G401.6 (cell line): Measurements from ENCODE around the gene MRPL28.
"Not testable (repeated sequence)": the region's sequence is repeated elsewhere in the genome, so short reads cannot be mapped to it uniquely, and the experiment has no call there.

Source experiments
- FAIRE-seq: peaks from 2 replicates; lab custom pipeline; 2012; peaks lifted over from hg19 to GRCh38; lab: Jason Lieb, UNC

The MRPL28 gene

DNA sequence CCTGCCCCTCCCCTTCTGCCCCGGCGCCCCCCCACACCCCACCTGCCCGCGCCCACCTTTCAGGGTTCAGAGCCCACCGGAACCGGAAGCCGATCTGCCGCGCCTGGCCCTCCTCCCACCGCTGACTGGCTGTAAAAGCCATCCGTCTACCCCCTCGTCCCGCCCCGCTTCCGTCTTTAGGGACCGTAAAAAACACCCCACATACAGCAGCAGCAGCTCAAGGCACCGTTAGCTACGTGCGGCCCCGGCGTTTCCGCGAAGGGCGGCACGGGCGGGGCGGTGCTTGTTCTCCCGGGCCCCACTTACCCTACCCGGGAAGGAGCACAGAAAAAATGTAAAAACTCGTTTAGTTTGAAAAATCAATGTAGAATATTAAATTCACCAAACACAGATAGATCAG is at the start of gene MRPL28:
TSS of gene MRPL28 (minus strand) at position 96 of the 400 bp plus-strand sequence. CDS start 320 bp downstream, outside the sequence.
- peak; percentile 97 for FAIRE-seq

DNA sequence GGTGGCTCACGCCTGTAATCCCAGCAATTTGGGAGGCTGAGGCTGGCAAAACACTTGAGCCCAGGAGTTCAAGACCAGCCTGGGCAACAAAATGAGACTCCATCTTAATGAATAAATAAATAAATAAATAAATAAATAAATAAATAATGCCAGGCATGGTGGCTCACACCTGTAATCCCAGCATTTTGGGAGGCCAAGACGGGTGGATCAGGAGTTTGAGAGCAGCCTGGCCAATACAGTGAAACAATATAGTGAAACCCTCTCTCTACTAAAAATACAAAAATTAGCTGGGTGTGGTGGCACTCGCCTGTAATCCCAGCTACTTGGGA is 44.8 kb upstream of the MRPL28 start:
- not testable (repeated sequence) for FAIRE-seq

DNA sequence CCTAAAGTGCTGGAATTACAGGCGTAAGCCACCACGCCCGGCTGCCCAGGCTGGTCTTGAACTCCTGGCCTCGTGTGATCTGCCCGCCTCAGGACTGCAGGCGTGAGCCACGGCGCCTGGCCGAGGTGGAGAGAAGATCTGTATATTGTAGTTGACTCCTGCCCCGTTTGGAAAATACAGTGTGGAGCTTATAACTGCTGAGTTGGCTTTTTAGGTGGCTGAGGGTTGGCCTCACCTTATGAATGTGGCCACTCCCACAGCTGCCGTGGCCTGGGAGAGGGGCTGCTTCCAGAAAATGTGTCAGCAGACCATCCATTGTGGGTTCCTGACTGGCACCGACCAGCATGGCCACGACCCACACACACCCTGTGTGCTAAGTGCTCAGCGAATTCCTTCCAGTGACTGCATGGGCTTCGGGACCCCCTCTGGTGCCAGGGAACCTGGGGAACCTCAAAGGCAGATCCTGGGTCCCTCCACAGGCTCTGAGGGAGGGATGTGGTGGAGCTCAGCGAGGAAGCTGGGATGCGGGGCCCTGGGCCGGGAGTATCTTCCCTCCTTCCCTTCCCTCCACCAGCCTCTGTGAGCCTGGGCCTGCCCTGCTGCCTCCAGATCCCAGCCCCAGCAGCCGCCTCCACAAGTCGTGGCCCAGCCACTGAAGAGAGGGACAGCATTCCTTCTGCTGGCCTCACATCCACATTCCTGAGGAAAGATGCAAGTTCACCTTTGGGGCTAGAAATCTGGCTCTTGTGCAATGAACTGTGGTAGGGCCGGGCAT is 44.2 kb upstream of the MRPL28 start:
- no peak for FAIRE-seq

DNA sequence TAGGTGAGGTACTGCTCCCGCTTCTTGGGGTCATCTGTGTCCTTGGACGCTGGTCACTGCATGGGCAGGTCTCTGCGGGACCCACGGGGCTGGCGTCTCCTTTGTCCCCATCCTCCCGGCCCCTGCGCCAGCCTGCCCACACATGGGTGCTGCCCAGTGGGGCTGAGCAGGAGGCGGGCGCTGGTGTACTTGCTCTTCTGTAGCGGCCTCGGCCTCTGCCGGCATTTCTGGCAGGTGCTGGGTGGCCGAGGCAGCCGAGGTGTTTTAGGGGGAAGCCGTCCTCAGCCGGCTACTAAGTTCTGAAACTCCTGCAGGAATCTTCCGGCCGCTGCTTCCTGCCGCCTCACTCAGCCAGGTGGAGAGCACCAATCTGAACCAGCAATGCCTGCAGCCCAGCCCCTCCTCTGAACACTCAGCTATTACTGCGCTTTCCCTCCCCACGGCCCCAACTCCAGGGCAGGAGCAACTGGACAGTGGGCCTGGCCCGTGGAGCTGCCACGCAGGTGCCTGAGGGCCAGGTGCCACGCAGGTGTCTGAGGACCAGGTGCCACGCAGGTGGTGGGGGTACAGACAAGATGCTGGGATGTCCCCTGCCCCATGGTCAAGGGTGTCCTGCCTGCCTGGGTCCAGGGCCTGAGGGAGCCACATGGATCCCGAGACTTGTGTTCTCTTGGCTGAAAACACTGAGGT is 41.4 kb upstream of the MRPL28 start:
- no peak for FAIRE-seq

DNA sequence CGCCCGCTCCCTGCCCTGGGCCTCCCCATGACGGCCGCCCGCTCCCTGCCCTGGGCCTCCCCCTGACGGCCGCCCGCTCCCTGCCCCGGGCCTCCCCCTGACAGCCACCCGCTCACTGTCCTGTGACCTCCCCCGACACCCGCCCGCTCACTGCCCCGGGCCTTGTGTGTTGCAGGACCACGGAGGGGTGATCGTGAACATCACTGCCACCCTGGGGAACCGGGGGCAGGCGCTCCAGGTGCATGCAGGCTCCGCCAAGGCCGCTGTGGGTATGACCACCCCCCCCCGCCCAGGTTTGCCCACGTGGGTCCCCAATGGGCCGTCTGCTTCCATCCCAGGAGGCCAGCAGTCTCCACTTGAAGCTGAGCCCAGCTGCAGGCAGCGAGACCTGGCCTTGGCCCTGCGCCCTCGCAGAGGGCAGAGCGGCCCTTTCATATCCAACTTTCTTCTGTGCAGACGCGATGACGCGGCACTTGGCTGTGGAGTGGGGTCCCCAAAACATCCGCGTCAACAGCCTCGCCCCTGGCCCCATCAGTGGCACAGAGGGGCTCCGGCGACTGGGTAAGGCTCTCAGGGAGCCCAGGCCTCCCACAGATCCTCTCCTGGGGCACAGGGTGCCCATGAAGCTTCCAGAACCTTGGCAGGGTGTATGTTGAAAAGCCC is 40.3 kb upstream of the MRPL28 start:
- no peak for FAIRE-seq

DNA sequence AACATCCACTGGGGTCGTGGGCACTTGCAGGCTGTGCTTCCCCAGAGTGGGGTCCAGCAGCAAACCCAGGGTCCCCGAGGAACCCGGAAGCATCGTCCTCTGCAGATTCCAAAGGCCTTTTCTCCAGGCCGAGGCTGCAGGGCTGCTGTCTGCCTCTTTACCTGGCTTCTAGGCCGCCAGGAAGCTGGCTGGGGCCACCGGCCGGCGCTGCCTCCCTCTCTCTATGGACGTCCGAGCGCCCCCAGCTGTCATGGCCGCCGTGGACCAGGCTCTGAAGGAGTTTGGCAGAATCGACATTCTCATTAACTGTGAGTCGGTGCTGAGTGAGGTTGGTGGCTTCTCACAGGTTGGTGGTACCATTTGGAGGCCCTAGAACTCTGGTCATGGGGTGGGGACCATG is 36.9 kb upstream of the MRPL28 start:
- FAIRE-seq = no peak

DNA sequence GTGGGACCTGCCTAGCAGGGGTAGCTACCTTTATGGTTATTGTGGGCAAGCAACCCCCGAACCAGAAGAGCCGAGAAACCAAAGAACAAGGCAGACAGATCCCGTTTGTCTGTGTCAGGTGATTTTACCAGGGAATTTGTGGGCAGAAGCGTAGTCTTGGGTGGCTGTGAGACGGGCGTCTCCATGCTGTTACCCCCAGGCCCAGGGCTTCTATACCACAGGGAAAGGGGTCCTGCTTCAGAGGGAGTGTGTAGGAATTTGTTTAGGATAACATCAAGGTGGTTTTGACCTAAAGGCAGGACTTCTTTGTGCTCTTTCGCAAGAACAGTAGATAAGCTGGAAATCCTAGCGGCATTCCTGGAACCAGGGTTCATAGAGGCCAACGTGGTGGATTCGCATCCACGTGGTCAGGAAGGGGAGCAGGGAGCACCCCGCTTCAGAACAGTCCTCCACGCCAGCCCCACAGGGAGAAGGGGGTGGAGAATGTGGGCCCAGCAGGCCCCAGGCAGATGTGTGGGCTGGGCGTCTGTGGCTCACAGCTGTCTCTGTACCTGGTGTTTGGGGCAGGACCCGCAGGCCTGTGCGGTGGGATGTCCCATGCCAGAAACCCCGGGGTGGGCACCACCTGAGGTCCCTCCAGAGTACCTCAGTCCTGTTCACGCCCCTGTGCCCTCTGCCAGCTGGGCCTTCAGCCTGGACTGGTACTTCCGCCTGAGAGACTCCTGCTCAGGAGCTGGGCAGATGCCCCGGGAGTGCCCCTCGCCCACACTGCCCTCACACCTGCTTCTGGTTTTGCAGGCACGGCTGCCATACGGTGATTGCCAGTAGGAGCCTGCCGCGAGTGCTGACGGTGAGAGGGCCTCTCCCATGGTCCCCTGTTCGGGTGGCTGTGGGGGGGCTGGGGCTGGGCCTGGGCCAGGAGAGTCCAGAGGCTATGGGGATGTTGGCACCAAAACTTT is 35.5 kb upstream of the MRPL28 start:
- FAIRE-seq = no peak

DNA sequence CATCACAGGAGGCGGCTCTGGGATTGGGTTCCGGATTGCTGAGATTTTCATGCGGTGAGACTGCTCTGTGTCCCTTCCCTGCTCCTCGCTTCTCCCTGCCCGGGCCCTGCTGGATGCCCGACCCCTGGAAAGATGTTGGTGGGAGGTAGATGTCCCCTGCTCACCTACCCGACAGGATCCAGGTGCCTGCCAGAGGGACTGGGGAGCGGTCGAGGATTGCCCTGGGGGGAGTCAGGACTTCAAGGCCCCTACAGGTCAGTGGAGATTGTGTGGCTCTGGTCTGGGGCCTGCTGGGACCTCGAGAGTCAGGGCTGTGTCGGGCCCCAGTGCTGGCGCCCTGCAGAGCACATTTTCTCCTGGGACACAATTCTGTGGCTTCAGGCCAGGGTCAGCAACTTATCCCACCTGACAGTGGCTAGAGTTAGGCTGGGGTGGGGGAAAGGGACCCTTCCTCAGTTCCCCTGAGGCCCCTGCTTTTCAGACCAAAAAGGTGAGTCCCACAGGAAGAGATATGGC is 34.7 kb upstream of the MRPL28 start:
- FAIRE-seq = no peak

DNA sequence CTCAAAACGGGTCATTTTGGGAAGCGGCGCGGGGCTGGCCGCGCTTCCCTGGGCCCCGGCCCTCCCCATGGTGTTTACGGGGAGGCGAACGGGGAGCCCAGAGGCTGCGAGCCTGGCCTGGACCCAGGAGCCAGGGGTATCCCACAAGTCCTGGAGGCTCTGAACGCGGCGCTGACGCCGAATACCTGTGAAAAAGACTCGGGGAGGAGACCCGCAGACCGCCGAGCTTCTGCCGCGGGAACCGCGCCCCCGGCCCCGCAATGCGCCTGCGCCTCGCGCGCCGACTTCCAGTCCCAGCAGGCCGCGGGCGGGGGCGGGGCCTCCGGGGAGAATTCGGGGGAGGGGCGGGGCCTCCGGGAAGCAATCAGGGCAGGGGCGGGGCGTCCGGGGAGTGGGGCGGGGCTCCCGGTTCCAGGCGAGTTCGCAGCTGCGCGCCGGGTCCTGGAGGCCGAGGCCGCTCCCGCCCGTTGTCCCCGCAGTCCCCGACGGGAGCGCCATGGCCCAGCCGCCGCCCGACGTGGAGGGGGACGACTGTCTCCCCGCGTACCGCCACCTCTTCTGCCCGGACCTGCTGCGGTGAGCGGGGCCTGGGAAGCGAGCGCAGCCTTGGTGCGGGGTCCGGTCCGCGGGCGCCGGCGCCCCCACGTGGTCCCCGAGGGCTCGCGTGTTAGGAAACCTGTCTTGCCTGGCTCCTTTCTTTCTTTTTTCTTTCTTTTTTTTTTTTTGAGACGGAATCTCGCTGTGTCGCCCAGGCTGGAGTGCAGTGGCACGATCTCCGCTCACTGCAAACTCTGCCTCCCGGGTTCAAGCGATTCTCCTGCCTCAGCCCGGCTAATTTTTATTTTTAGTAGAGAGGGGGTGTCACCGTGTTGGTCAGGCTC is 31.4 kb upstream of the MRPL28 start, which contains the start of gene DECR2:
TSS of gene DECR2 (plus strand) at position 418 of the 881 bp plus-strand sequence. CDS start at position 497, 79 bp downstream.
- FAIRE-seq = no peak

DNA sequence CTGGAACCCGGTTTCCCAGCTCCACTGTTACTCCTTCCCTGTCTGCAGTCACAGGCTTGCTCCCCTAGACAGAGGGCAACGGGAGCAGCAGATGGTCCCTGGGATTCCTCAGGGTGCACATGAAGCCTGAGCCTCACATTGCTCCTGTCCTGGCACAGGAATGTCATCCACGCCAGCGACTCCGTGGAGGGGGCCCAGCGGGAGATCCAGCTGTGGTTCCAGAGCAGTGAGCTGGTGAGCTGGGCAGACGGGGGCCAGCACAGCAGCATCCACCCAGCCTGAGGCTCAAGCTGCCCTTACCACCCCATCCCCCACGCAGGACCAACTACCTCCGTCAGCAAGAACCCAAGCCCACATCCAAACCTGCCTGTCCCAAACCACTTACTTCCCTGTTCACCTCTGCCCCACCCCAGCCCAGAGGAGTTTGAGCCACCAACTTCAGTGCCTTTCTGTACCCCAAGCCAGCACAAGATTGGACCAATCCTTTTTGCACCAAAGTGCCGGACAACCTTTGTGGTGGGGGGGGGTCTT is 29.8 kb upstream of the MRPL28 start:
- no peak for FAIRE-seq

DNA sequence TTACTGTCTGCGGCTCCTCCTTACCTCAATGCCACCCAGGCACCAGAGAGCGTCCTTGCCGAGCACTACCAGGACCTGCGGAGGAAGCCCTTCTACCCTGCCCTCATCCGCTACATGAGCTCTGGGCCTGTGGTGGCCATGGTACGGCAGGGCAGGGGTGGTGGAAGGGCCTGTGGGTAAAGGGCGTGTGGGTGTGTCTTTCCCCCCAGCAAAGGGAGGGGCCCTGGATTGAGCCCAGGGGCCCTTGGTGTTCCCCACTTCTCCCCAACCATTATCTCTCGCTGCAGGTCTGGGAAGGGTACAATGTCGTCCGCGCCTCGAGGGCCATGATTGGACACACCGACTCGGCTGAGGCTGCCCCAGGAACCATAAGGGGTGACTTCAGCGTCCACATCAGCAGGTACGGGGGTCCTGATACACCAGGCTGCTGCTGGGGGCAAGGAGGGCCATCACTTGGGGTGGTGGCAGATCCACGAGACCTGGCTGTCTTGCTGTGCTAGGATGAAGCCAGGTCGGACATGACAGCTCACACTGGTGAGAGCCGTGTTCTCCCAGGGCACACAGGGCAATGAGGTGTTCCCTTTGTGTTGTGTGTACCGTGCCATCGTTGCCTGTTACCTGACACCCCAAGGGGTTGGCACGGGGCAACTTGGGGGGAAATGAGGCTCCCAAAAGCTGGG is 29.1 kb upstream of the MRPL28 start:
- no peak for FAIRE-seq

DNA sequence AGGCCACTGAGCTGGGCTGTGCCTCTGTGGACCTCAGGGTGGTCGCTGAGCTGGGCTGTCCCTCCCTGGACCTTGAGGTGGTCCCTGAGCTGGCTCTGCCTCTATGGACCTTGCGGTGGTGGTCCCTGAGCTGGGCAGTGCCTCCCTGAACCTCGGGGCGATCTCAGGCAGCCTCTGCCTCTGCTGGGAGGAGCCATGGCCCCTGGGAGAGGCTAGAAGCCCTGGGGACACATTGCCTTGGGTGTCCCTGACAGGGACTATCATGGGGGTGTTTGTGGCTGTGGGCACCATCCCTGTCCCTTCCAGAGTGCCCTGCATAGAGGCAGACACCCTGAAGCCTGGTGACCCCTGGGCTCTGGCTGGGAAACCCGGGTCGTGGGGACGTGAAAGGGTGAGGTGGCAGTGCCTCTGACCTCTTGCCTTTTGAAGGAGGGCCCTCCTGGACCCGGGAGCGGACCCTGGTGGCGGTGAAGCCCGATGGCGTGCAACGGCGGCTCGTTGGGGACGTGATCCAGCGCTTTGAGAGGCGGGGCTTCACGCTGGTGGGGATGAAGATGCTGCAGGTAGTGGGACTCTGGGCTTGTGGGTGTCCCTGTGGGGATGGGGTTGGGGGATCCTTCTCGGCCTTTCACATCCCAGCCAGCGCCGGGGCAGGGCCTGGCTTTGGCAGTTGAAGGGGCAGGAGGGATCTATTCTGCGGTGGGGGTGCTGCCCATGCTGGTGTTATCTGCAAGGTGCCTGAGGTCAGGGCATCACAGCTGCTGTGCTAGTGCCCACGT is 28.4 kb upstream of the MRPL28 start:
- FAIRE-seq = no peak

DNA sequence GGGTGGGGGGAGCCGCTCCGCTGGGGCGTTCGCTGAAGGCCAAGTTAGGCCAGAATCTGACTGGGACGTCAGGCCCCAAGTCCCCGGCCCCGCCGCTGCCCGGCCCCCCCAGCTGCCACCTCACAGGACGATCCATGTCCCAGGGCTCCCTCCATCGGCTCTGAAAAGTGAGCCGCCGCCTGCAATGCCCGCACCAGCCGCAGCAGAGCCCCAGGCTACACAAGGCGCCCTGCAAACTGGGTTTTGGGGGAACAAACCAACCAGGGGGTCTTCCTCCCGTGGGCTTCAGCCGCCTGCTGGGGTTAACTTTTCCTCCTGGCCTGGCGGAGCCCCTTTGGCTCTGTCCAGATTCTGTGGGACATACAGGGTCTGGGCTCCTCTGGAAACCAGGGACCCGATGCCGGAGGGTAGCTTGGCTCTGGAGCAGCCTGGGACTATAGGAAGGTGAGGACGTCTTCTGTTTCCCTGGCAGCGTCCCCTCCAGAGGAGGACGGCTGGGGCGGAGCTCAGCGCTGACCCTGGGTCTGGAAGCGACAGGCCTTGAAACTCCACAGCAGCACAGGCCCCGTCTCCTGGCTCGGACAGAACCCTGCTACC is 27.5 kb upstream of the MRPL28 start:
- FAIRE-seq = peak; percentile 33

DNA sequence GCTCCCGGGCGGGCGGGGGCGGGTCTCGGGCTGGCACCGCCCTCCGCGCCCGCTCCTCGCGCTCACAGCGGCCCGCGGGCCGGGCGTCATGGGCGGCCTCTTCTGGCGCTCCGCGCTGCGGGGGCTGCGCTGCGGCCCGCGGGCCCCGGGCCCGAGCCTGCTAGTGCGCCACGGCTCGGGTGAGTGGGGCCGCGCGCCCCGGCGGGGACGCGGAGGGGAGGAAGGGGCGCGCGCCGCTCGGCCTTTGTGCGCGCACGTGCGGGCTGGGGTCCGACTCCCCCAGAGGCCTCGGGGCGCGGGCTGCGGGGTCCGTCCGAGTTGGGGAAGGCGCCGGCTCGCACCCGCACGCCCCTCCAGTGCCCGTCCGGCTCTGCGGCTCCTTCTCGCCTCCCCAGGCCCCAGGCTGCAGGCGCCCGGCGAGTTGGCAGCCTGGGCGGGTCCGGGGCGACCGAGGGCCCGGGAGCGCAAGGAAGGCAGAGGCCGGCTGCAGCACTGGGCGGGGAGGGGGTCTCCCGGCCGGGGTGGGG is 26.9 kb upstream of the MRPL28 start, which contains the start of gene NME4:
TSS of gene NME4 (plus strand) at position 65 of the 527 bp plus-strand sequence. CDS start at position 89, 24 bp downstream.
- no peak for FAIRE-seq

DNA sequence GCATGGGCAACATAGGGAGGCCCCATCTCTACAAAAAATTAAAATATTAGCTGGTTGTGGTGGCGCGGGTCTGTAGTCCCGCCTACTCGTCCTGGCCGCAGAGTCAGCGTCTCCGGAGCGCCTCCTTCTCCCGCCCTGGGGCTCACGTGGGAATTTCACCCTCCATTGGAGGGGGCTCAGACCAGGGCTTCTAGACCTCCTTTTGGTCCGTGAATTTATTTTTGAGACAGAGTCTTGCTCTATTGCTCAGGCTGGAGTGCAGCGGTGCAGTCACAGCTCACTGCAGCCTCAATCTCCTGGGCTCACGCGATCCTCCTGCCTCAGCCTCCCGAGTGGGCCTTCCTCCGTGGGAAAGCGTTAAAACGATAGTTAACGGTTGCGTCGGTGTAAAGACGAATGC is 26.3 kb upstream of the MRPL28 start:
- peak; percentile 70 for FAIRE-seq

DNA sequence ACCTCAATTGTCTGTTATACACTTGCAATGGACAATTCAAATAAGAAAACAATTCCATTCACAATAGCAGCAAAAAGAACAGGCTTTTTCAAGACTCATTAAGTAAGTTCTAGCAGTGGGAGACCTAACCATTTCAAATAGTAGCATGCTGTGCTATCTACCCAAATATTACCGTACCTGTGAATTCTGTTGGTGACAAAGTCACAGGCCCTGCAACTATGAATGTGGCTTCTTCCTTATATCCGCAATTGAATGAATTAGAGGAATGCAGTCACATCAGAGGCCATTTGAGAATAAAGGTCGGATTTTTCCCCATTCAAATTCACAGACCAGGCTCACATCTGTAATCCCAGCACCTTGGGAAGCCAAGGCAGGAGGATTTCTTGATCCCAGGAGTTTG is 25.9 kb upstream of the MRPL28 start:
- peak; percentile 66 for FAIRE-seq

DNA sequence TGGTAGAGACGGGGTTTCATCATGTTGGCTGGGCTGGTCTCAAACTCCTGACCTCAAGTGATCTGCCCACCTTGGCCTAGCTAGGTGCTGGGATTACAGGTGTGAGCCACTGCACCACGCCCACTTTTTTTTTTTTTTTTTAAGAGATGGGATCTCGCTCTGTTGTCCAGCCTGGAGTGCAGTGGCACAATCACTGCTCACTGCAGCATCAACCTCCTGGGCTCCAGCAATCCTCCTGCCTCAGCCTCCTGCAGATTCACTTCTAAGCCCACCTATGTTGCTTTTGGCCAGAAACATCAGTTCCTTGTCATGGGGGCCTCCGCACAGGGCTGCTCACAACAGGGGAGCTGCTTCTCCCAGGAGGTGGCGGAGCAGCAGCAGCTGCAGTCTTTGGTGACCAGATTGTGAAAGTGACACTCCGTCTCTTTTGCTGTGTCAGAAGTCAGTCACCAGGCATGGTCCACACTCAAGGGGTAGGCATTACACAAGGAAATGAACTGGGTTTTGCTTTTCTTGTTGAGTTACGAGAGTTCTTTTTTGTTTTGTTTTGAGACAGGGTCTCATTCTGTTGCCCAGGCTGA is 22.2 kb upstream of the MRPL28 start:
- FAIRE-seq = no peak

DNA sequence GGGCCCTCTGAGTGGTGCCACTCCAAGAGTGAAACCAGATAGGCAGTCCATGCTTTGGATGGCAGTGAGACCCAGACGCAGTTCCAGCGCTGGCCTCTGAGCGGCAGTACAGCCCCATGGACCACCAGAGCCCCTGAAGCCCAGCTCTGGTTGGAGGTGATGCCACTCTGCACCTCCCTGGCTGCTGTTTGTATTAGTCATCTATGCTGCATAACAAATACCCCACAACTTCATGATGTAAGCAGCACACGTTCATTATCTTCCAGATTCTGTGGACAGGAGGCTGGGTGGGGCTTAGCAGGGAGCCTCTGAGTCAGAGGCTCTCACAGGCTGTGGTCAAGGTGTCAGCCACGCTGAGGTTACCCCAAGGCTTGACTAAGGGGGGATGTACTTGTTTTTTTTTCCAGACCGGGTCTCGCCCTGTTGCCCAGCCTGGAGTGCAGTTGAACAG is 21.6 kb upstream of the MRPL28 start:
- FAIRE-seq = no peak
